ENCODE measurements around the gene STXBP6. TPM values are rescaled to one million over a fixed set of nuclear protein-coding genes. Genes with fewer than 3 reads are reported as not detected.

Gene STXBP6
- polyA plus RNA-seq, 1 donor from 2014 or later: 14.6 TPM

DNA sequence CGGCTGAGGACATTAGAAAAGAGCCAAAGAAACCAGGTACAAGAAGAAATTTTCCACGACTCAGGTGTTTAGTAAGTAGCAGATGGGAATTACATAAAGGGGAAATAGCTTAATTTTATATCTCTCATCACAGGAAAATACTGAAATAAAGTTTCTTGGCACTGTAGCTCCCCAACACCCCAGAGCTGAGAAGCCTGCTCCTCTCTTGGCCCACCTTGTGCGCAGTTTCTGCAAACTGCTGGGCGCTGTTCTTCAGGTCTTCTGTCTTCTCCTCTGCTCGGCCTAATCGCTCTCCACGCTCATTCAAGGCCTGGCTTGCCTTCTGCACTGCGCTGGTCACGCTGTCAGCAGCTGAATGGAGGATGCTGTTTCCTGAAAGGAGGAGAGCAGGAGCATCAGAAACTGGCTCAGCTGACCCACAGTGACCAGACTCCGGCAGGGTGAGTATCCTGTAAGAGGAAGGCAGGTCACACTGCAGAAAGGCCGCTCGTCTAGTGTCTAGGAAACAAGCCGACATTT lies 231.1 kb downstream of the STXBP6 start:
- H2AFZ ChIP-seq (ENCODE audit: low read depth, low read length): no peak overlapping the region
- no peak for TF ChIP-seq MXI1 (conservative IDR thresholded peaks at IDR 0.05; ENCODE audit: poor library complexity, severe bottlenecking)
- TF ChIP-seq EP300 (conservative IDR thresholded peaks at IDR 0.05; ENCODE audit: poor library complexity, severe bottlenecking): no peak
- no peak for TF ChIP-seq RAD21 (conservative IDR thresholded peaks at IDR 0.05)
- TF ChIP-seq, protein P1, sequence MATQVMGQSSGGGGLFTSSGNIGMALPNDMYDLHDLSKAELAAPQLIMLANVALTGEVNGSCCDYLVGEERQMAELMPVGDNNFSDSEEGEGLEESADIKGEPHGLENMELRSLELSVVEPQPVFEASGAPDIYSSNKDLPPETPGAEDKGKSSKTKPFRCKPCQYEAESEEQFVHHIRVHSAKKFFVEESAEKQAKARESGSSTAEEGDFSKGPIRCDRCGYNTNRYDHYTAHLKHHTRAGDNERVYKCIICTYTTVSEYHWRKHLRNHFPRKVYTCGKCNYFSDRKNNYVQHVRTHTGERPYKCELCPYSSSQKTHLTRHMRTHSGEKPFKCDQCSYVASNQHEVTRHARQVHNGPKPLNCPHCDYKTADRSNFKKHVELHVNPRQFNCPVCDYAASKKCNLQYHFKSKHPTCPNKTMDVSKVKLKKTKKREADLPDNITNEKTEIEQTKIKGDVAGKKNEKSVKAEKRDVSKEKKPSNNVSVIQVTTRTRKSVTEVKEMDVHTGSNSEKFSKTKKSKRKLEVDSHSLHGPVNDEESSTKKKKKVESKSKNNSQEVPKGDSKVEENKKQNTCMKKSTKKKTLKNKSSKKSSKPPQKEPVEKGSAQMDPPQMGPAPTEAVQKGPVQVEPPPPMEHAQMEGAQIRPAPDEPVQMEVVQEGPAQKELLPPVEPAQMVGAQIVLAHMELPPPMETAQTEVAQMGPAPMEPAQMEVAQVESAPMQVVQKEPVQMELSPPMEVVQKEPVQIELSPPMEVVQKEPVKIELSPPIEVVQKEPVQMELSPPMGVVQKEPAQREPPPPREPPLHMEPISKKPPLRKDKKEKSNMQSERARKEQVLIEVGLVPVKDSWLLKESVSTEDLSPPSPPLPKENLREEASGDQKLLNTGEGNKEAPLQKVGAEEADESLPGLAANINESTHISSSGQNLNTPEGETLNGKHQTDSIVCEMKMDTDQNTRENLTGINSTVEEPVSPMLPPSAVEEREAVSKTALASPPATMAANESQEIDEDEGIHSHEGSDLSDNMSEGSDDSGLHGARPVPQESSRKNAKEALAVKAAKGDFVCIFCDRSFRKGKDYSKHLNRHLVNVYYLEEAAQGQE (IDR thresholded peaks at IDR 0.05; ENCODE audit: borderline replicate concordance): no peak
- no peak for TF ChIP-seq EZH2 (IDR thresholded peaks at IDR 0.05; ENCODE audit: borderline replicate concordance, insufficient read depth, low read length, poor library complexity, severe bottlenecking)
- TF ChIP-seq, protein P2, sequence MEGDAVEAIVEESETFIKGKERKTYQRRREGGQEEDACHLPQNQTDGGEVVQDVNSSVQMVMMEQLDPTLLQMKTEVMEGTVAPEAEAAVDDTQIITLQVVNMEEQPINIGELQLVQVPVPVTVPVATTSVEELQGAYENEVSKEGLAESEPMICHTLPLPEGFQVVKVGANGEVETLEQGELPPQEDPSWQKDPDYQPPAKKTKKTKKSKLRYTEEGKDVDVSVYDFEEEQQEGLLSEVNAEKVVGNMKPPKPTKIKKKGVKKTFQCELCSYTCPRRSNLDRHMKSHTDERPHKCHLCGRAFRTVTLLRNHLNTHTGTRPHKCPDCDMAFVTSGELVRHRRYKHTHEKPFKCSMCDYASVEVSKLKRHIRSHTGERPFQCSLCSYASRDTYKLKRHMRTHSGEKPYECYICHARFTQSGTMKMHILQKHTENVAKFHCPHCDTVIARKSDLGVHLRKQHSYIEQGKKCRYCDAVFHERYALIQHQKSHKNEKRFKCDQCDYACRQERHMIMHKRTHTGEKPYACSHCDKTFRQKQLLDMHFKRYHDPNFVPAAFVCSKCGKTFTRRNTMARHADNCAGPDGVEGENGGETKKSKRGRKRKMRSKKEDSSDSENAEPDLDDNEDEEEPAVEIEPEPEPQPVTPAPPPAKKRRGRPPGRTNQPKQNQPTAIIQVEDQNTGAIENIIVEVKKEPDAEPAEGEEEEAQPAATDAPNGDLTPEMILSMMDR (IDR thresholded peaks at IDR 0.05; ENCODE audit: poor library complexity, severe bottlenecking): no peak
- TF ChIP-seq TAF1 (IDR thresholded peaks at IDR 0.05; ENCODE audit: low read depth): no peak
- TF ChIP-seq SMC3 (conservative IDR thresholded peaks at IDR 0.05; ENCODE audit: poor library complexity): no peak
- no peak for TF ChIP-seq POLR2AphosphoS5 (IDR thresholded peaks at IDR 0.05)

DNA sequence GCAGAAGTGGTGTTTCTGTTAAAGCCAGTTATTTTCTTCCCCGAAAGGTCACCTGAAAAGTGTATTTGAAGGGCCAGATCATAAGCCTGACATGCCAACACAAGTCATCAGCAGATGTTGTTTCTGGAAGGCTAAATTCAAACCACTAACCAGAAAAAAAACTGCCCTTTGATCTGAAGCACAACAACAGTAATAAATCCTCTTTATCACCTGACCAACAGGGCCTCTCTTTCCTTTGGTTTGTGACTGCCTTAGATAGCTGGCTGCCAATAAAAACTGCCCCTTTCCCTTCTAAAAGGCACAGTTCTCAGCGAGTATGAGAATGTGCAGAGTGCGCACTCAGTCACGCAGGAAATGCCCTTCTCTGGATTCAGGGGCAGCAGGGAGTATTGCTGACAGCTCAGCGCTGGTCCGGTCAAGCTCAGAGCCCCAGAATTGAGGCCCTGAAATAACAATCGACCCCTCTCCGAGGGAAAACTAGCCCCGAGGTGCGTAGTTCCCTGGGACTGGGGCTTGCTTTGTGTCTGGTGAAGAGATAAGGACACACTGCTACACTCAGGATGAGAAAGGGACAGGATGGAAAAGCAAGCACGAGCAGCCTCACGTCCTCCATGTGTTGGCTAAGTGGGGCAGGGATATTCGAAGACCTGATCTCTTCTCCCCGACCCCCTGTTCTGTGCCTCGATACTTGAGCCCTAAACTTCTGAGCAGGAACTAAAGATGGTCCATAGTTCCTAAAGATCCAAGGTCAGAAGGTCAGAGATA lies 231.7 kb downstream of the STXBP6 start:
- H3K4me3 ChIP-seq (ENCODE audit: low read length): no peak overlapping the region
- H3K79me2 ChIP-seq (replicated peaks; ENCODE audit: insufficient read depth, low read length): no peaks in the 10 kb centered on the region
- no peak overlapping the region for H2AFZ ChIP-seq (ENCODE audit: low read depth, low read length)
- no peak for TF ChIP-seq POLR2AphosphoS5 (IDR thresholded peaks at IDR 0.05)
- TF ChIP-seq RAD21 (conservative IDR thresholded peaks at IDR 0.05): no peak
- TF ChIP-seq EP300 (conservative IDR thresholded peaks at IDR 0.05; ENCODE audit: poor library complexity, severe bottlenecking): no peak
- TF ChIP-seq EZH2 (IDR thresholded peaks at IDR 0.05; ENCODE audit: borderline replicate concordance, insufficient read depth, low read length, poor library complexity, severe bottlenecking): no peak
- no peak for TF ChIP-seq TAF1 (IDR thresholded peaks at IDR 0.05; ENCODE audit: low read depth)
- TF ChIP-seq MXI1 (conservative IDR thresholded peaks at IDR 0.05; ENCODE audit: poor library complexity, severe bottlenecking): no peak
- TF ChIP-seq, protein P1 (IDR thresholded peaks at IDR 0.05; ENCODE audit: borderline replicate concordance): no peak
- no peak for TF ChIP-seq SMC3 (conservative IDR thresholded peaks at IDR 0.05; ENCODE audit: poor library complexity)
- TF ChIP-seq, protein P2 (IDR thresholded peaks at IDR 0.05; ENCODE audit: poor library complexity, severe bottlenecking): no peak
- H3K9ac ChIP-seq (ENCODE audit: low read length): no peak overlapping the region
- H3K27me3 ChIP-seq (ENCODE audit: insufficient read depth, low read depth, low read length): no peaks in the 10 kb centered on the region
- no peaks in the 10 kb centered on the region for H3K9me2 ChIP-seq (ENCODE audit: insufficient read depth, low read length)
- H3K4me2 ChIP-seq (ENCODE audit: low read length): no peak overlapping the region
- no peaks in the 10 kb centered on the region for H3F3A ChIP-seq (ENCODE audit: insufficient read depth, low read length, poor library complexity, severe bottlenecking)
- no peak overlapping the region for H3K27ac ChIP-seq (ENCODE audit: low read length)
- H3K36me3 ChIP-seq (ENCODE audit: insufficient read depth, low read length): no peaks in the 10 kb centered on the region
- H4K20me1 ChIP-seq (ENCODE audit: insufficient read depth): no peaks in the 10 kb centered on the region
- no peaks in the 10 kb centered on the region for H3K9me3 ChIP-seq (ENCODE audit: low read length)

More for the DNA sequence above, 231.1 kb downstream of the STXBP6 start:
- Histone ChIP-seq H3K4me2 (ENCODE audit: low read length) (no peak overlapping the region), H3K9me3 (ENCODE audit: low read length) (no peaks in the 10 kb centered on the region), H3K9me2 (ENCODE audit: insufficient read depth, low read length) (no peaks in the 10 kb centered on the region), H3K4me3 (ENCODE audit: low read length) (no peak overlapping the region), H4K20me1 (ENCODE audit: insufficient read depth) (no peaks in the 10 kb centered on the region), H3K27me3 (ENCODE audit: insufficient read depth, low read depth, low read length) (no peaks in the 10 kb centered on the region), H3K36me3 (ENCODE audit: insufficient read depth, low read length) (no peaks in the 10 kb centered on the region), H3K79me2 (replicated peaks; ENCODE audit: insufficient read depth, low read length) (no peaks in the 10 kb centered on the region), H3K9ac (ENCODE audit: low read length) (no peak overlapping the region), H3K27ac (ENCODE audit: low read length) (no peak overlapping the region), H3F3A (ENCODE audit: insufficient read depth, low read length, poor library complexity, severe bottlenecking) (no peaks in the 10 kb centered on the region)

Data from neural cell (in vitro differentiated cells).